ENCODE measurements around the gene MRPL57. TPM values are rescaled to one million over a fixed set of nuclear protein-coding genes. Genes with fewer than 3 reads are reported as not detected.
"Not testable (repeated sequence)": the region's sequence is repeated elsewhere in the genome, so short reads cannot be mapped to it uniquely, and the experiment has no call there.

MRPL57 gene
- total RNA-seq, 2 experiments from 2014 or later: 10.0 to 10.5 TPM

GRCh38 chr13:21150013-21150412 is 26.4 kb upstream of the MRPL57 start:
- no peak for DNase-seq
- intact Hi-C loops (cut with DNase I, micrococcal nuclease): no loop called here
- Mint-ChIP-seq H3K27ac (no peak overlapping the region), H3K4me3 (no peak overlapping the region), H3K9me3 (no peaks in the 10 kb centered on the region), H3K4me1 (ENCODE audit: low read depth) (no peaks in the 10 kb centered on the region), H3K36me3 (ENCODE audit: low read depth) (peaks cover 42% of the 10 kb centered on the region), H3K27me3 (no peaks in the 10 kb centered on the region)
- Histone ChIP-seq H3K27ac (ENCODE audit: low read depth in 1 of 2, low read length in 2 of 2) (no peak overlapping the region), H3K9me3 (ENCODE audit: control insufficient read depth in 1 of 2, insufficient read depth in 1 of 2, low read length in 2 of 2) (no peaks in the 10 kb centered on the region), H3K4me1 (ENCODE audit: insufficient read depth, low read length) (peaks cover 3% of the 10 kb centered on the region), H3K27me3 (ENCODE audit: control insufficient read depth in 1 of 2, insufficient read depth in 2 of 2, low read length in 2 of 2) (no peaks in the 10 kb centered on the region), H3K36me3 (ENCODE audit: insufficient read depth, low read length) (peaks cover 32% of the 10 kb centered on the region), H3K4me3 (ENCODE audit: low read length) (no peak overlapping the region)
- no peak for TF ChIP-seq CTCF (IDR thresholded peaks at IDR 0.05)
- CTCF ChIA-PET: no interaction called here
- no peak for ATAC-seq (ENCODE audit: poor library complexity)
- POLR2A ChIA-PET: interaction anchor here (1.5 kb wide), 1 partner anchor 26 kb away, joined by 7 read pairs; the partner anchor contains the start of genes MRPL57 and SKA3

GRCh38 chr13:21152251-21152899 is 24.1 kb upstream of the MRPL57 start:
- no peak for ATAC-seq (ENCODE audit: poor library complexity)
- H3K36me3 ChIP-seq (ENCODE audit: insufficient read depth, low read length): peaks cover 15% of the 10 kb centered on the region
- no peaks in the 10 kb centered on the region for H3K27me3 ChIP-seq (ENCODE audit: control insufficient read depth in 1 of 2, insufficient read depth in 2 of 2, low read length in 2 of 2)
- Mint-ChIP-seq H3K4me3 (no peak overlapping the region), H3K27ac (no peak overlapping the region), H3K4me1 (ENCODE audit: low read depth) (no peaks in the 10 kb centered on the region), H3K36me3 (ENCODE audit: low read depth) (peaks cover 19% of the 10 kb centered on the region), H3K27me3 (no peaks in the 10 kb centered on the region), H3K9me3 (no peaks in the 10 kb centered on the region)
- POLR2A ChIA-PET: no interaction called here
- H3K9me3 ChIP-seq (ENCODE audit: control insufficient read depth in 1 of 2, insufficient read depth in 1 of 2, low read length in 2 of 2): no peaks in the 10 kb centered on the region
- H3K27ac ChIP-seq (ENCODE audit: low read depth in 1 of 2, low read length in 2 of 2): no peak overlapping the region
- CTCF ChIA-PET: no interaction called here
- H3K4me3 ChIP-seq (ENCODE audit: low read length): no peak overlapping the region
- H3K4me1 ChIP-seq (ENCODE audit: insufficient read depth, low read length): no peaks in the 10 kb centered on the region
- intact Hi-C loops (cut with DNase I, micrococcal nuclease): no loop called here
- DNase-seq: no peak
- no peak for TF ChIP-seq CTCF (IDR thresholded peaks at IDR 0.05)

GRCh38 chr13:21164631-21165030 is 11.8 kb upstream of the MRPL57 start:
- POLR2A ChIA-PET: no interaction called here
- CTCF ChIA-PET: no interaction called here
- H3K4me1 Mint-ChIP-seq (ENCODE audit: low read depth): no peaks in the 10 kb centered on the region

GRCh38 chr13:21165606-21166005 is 10.9 kb upstream of the MRPL57 start:
- H3K27me3 Mint-ChIP-seq; H3K27ac Mint-ChIP-seq; H3K4me3 ChIP-seq (ENCODE audit: low read length); H3K9me3 ChIP-seq (ENCODE audit: control insufficient read depth in 1 of 2, insufficient read depth in 1 of 2, low read length in 2 of 2); POLR2A ChIA-PET; ATAC-seq (ENCODE audit: poor library complexity); H3K27me3 ChIP-seq (ENCODE audit: control insufficient read depth in 1 of 2, insufficient read depth in 2 of 2, low read length in 2 of 2); CTCF ChIA-PET; H3K36me3 ChIP-seq (ENCODE audit: insufficient read depth, low read length); H3K9me3 Mint-ChIP-seq; H3K27ac ChIP-seq (ENCODE audit: low read depth in 1 of 2, low read length in 2 of 2); H3K4me1 ChIP-seq (ENCODE audit: insufficient read depth, low read length); DNase-seq; H3K36me3 Mint-ChIP-seq (ENCODE audit: low read depth); H3K4me3 Mint-ChIP-seq; H3K4me1 Mint-ChIP-seq (ENCODE audit: low read depth); intact Hi-C loops (cut with DNase I, micrococcal nuclease): not testable (repeated sequence)

More at GRCh38 chr13:21164631-21165030, 11.8 kb upstream of the MRPL57 start:
- Histone ChIP-seq H3K36me3 (ENCODE audit: insufficient read depth, low read length) (no peaks in the 10 kb centered on the region), H3K4me3 (ENCODE audit: low read length) (no peak overlapping the region), H3K4me1 (ENCODE audit: insufficient read depth, low read length) (no peaks in the 10 kb centered on the region), H3K27me3 (ENCODE audit: control insufficient read depth in 1 of 2, insufficient read depth in 2 of 2, low read length in 2 of 2) (no peaks in the 10 kb centered on the region), H3K9me3 (ENCODE audit: control insufficient read depth in 1 of 2, insufficient read depth in 1 of 2, low read length in 2 of 2) (no peaks in the 10 kb centered on the region), H3K27ac (ENCODE audit: low read depth in 1 of 2, low read length in 2 of 2) (no peak overlapping the region)
- Mint-ChIP-seq H3K27me3 (no peaks in the 10 kb centered on the region), H3K36me3 (ENCODE audit: low read depth) (no peaks in the 10 kb centered on the region), H3K27ac (no peak overlapping the region), H3K9me3 (no peaks in the 10 kb centered on the region), H3K4me3 (no peak overlapping the region)
- intact Hi-C loops (cut with DNase I, micrococcal nuclease): no loop called here
- TF ChIP-seq CTCF (IDR thresholded peaks at IDR 0.05): no peak
- ATAC-seq (ENCODE audit: poor library complexity) (no peak), DNase-seq (no peak)

Measured in CD4-positive, alpha-beta T cell (primary cell).